ENCODE measurements around the gene EIF3D. TPM values are rescaled to one million over a fixed set of nuclear protein-coding genes. Genes with fewer than 3 reads are reported as not detected.

Gene EIF3D
- total and polyA plus RNA-seq, 2 of the 13 experiments (the other 11 are each of a cell fraction or from before 2014, with no cell fraction given): 118 to 274 TPM

Other genes starting within 250 kb of the EIF3D start
- gene MYH9, start 141.2 kb downstream of the EIF3D start, total RNA-seq (2016; rRNA removed; fragmentation: Illumina TruSeq; extraction: Trizol): 98.5 and 125 TPM in 2 replicates
- 50.7 and 60.6 TPM in 2 replicates for gene MYH9, start 141.2 kb downstream of the EIF3D start, polyA plus RNA-seq (2011; rRNA removed)
- 41.4 and 61.4 TPM in 2 replicates for gene TXN2, start 47.5 kb downstream of the EIF3D start, total RNA-seq (2016; rRNA removed; fragmentation: Illumina TruSeq; extraction: Trizol)
- 109 and 110 TPM in 2 replicates for gene TXN2, start 47.5 kb downstream of the EIF3D start, polyA plus RNA-seq (2011; rRNA removed)
- gene FOXRED2, start 22.1 kb downstream of the EIF3D start, total RNA-seq (2016; rRNA removed; fragmentation: Illumina TruSeq; extraction: Trizol): 20.8 and 28.1 TPM in 2 replicates
- 8.6 and 9.3 TPM in 2 replicates for gene FOXRED2, start 22.1 kb downstream of the EIF3D start, polyA plus RNA-seq (2011; rRNA removed)
- gene CACNG2, start 174.6 kb upstream of the EIF3D start, total RNA-seq (2016; rRNA removed; fragmentation: Illumina TruSeq; extraction: Trizol): not detected in 2 replicates
- gene CACNG2, start 174.6 kb upstream of the EIF3D start, polyA plus RNA-seq (2011; rRNA removed): not detected in 2 replicates
- gene IFT27, start 247.0 kb upstream of the EIF3D start, total RNA-seq (2016; rRNA removed; fragmentation: Illumina TruSeq; extraction: Trizol): 0.33 TPM in 1 of 2 replicates, not detected in the other
- gene IFT27, start 247.0 kb upstream of the EIF3D start, polyA plus RNA-seq (2011; rRNA removed): 0.25 and 0.33 TPM in 2 replicates